ENCODE results near the gene TNNT2.
A peak's percentile ranks its signal among the peaks of the same experiment; 100 is the strongest.

TNNT2 gene

DNA sequence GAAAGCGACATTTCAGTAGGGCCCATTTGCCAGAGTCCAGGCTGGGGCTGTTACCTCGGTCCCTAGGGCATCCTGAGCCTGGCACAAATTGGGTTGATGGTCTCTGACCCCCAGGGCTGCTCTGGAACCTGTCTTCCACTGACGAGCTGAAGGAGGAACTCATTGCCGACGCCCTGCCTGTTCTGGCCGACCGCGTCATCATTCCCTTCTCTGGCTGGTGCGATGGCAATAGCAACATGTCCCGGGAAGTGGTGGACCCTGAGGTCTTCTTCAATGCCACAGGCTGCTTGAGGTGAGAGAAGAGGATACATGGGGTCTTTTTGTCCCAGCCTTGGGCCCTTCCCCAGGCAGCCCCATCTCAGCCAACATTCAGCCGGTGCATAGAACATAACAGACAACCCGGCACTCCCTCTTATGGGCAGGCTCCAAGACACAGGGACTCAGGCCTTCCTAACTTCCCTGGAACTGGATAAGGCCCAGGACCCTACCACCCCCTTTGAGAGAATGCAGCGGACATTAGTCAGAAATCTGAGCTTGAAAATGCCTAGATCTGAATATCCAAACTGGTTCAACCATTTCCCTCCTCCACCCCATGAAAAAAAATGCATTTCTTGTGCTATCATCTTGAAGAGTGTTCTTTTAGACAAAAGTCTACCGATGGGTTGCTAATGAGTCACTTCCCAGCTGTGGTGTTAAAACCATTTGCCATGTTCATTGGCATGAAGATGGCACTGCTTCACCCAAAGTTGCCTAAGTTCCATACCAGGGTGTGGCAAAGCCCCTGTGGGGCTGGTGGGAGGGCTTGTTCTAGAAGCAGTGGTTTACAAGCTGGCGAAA, 58.8 kb downstream of the TNNT2 start:
- DNase-seq (ENCODE audit: low read depth): no peak
- TF ChIP-seq, protein P1, sequence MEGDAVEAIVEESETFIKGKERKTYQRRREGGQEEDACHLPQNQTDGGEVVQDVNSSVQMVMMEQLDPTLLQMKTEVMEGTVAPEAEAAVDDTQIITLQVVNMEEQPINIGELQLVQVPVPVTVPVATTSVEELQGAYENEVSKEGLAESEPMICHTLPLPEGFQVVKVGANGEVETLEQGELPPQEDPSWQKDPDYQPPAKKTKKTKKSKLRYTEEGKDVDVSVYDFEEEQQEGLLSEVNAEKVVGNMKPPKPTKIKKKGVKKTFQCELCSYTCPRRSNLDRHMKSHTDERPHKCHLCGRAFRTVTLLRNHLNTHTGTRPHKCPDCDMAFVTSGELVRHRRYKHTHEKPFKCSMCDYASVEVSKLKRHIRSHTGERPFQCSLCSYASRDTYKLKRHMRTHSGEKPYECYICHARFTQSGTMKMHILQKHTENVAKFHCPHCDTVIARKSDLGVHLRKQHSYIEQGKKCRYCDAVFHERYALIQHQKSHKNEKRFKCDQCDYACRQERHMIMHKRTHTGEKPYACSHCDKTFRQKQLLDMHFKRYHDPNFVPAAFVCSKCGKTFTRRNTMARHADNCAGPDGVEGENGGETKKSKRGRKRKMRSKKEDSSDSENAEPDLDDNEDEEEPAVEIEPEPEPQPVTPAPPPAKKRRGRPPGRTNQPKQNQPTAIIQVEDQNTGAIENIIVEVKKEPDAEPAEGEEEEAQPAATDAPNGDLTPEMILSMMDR (conservative IDR thresholded peaks at IDR 0.05; ENCODE audit: low read depth, low read length): no peak
- H3K4me3 ChIP-seq (ENCODE audit: low read length): no peak overlapping the region

DNA sequence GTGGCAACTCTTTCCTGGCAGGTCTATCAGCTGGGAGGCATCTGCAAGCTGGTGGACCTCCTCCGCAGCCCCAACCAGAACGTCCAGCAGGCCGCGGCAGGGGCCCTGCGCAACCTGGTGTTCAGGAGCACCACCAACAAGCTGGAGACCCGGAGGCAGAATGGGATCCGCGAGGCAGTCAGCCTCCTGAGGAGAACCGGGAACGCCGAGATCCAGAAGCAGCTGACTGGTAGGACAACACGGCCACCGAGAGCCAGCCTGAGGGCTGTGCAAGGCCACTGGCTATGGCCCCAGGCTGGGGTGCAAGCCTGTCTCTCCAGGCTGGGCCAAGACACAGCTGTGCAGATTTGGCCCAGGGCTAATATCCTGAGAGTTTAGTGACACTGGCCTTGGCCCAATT, 59.9 kb downstream of the TNNT2 start:
- H3K4me3 ChIP-seq (ENCODE audit: low read length): no peak overlapping the region
- TF ChIP-seq, protein P1 (conservative IDR thresholded peaks at IDR 0.05; ENCODE audit: low read depth, low read length): no peak
- no peak for DNase-seq (ENCODE audit: low read depth)

DNA sequence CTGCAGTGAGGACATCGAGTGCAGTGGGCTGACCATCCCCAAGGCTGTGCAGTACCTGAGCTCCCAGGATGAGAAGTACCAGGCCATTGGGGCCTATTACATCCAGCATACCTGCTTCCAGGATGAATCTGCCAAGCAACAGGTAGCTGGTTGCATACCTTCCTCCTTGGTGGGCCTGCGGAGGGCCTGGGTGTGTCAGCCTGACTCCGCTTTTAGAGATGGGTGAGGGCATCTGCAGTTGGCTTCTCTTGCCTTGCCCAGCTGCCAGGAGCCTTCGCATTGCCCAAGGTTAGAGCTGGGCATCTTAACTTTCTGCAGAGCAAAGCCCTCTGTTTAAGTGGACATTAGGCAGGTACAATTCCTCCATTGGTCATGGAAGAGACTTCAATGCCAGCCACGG, 60.9 kb downstream of the TNNT2 start:
- TF ChIP-seq, protein P1 (conservative IDR thresholded peaks at IDR 0.05; ENCODE audit: low read depth, low read length): no peak
- H3K4me3 ChIP-seq (ENCODE audit: low read length): no peak overlapping the region
- DNase-seq (ENCODE audit: low read depth): no peak

DNA sequence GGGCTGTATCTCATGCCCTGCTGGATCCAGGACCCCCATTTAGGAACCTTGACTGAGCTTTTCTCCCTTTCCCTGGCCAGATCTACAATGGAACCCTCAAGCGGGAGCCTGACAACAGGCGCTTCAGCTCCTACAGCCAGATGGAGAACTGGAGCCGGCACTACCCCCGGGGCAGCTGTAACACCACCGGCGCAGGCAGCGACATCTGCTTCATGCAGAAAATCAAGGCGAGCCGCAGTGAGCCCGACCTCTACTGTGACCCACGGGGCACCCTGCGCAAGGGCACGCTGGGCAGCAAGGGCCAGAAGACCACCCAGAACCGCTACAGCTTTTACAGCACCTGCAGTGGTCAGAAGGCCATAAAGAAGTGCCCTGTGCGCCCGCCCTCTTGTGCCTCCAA, 64.4 kb downstream of the TNNT2 start:
- DNase-seq (ENCODE audit: low read depth): no peak
- H3K4me3 ChIP-seq (ENCODE audit: low read length): no peak overlapping the region
- TF ChIP-seq, protein P1 (conservative IDR thresholded peaks at IDR 0.05; ENCODE audit: low read depth, low read length): no peak

DNA sequence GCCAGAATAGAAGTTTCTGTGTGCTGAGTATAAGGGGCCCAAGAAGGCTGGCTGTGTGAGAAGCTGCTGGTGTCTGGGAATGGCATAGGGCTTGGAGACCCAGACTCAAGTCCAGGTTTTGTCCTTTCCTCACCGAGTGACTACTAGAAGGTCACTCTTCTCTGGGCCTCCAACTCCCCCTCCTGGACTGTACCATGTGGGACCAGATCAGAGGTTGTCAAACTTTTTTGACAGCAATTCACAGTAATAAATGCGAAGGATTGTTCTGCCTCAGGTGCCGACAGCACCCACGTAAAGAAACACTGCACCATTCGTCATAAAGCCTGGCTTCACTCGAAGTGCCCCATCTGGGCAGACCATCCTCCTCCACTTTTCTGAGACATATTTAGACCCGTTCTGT, 65.2 kb downstream of the TNNT2 start:
- no peak for DNase-seq (ENCODE audit: low read depth)
- H3K4me3 ChIP-seq (ENCODE audit: low read length): no peak overlapping the region
- TF ChIP-seq, protein P1 (conservative IDR thresholded peaks at IDR 0.05; ENCODE audit: low read depth, low read length): no peak

DNA sequence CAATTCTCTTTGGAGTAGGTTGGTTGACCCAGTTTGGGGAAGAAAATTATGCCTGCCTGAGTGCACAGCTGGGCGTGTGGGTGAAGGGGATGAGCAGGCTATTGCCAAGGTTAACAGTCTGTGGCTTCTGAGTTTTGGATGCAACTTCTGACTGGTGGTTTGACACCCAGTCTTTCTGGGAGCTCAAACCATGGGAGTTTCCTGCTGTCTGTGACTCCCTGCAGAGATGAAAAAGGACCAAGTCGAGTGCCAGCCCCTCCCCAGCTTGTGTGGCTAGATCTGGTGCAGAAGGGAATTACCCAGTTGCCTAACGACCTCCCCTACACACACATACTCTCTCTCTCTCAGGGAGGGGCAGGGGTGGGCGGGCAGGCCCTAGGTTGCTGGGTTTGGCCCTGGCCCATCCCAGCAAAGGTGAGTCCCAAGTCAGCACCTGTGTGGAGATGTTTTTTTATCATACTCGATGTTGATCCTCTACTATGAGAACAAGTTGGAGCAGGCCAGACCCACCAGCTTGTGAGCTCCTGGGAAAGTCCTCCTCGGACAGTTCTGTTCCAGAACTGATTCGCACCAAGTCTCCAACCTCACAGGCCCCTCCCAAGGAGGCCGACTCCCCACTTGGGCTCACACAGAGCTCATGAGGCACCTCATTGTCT, 66.0 kb downstream of the TNNT2 start:
- TF ChIP-seq, protein P1 (conservative IDR thresholded peaks at IDR 0.05; ENCODE audit: low read depth, low read length): no peak
- DNase-seq (ENCODE audit: low read depth): no peak
- H3K4me3 ChIP-seq (ENCODE audit: low read length): no peak overlapping the region

DNA sequence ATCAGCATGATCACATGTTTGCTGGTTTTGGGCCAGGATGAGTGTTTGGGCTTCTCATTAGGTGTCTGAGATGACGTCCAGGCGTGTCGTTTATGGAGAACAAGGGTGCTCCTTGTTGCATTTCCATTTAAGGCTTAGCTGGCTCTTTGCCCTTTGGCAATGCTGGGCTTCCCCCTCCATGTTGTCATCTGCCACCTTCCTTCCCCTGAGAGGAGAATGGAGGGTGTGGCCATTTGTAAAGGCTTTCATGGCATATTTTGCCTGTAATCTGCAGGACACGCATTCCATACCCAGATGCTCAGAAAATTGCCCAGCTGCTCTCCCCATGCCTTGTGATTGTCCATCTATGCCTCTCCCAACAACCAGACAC, 66.5 kb downstream of the TNNT2 start:
- TF ChIP-seq, protein P1 (conservative IDR thresholded peaks at IDR 0.05; ENCODE audit: low read depth, low read length): no peak
- peak; percentile 33 for DNase-seq (ENCODE audit: low read depth)
- H3K4me3 ChIP-seq (ENCODE audit: low read length): no peak overlapping the region
